HG03066 (cell line): ENCODE measurements around the gene MMP27.
A peak's percentile ranks its signal among the peaks of the same experiment; 100 is the strongest.
"Not testable (repeated sequence)": the region's sequence is repeated elsewhere in the genome, so short reads cannot be mapped to it uniquely, and the experiment has no call there.

Source experiments
- ATAC-seq: cut with Tn5 transposase; IDR thresholded peaks from one replicate; pipeline ENCODE4 v1.9.1; 2021; ENCODE audit warnings: low read depth; ENCODE audit not compliant: unreplicated experiment

The MMP27 gene, protein sequence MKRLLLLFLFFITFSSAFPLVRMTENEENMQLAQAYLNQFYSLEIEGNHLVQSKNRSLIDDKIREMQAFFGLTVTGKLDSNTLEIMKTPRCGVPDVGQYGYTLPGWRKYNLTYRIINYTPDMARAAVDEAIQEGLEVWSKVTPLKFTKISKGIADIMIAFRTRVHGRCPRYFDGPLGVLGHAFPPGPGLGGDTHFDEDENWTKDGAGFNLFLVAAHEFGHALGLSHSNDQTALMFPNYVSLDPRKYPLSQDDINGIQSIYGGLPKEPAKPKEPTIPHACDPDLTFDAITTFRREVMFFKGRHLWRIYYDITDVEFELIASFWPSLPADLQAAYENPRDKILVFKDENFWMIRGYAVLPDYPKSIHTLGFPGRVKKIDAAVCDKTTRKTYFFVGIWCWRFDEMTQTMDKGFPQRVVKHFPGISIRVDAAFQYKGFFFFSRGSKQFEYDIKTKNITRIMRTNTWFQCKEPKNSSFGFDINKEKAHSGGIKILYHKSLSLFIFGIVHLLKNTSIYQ

DNA sequence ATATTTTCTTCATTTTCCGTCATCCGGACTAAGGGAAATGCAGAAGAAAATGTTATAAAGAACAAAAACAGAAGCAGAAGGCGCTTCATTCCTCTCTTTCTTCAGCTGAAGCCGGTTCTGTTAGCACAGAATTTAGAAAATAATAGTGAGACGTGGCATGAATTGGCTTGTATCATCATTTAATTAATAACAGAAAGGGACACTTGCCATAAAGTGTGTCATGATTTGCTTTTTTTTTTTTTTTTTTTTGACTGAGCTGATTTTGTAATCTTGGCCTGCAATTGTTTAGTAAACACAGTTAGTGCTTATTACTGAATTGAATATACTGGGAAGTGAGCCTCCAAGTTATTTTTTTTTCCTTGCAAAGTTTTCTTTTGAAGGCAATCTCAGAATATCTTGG lies at the start of gene MMP27:
Gene MMP27 (minus strand): TSS at position 144 of the 400 bp plus-strand sequence. CDS start 55 bp downstream, at position 89.
- ATAC-seq = no peak

DNA sequence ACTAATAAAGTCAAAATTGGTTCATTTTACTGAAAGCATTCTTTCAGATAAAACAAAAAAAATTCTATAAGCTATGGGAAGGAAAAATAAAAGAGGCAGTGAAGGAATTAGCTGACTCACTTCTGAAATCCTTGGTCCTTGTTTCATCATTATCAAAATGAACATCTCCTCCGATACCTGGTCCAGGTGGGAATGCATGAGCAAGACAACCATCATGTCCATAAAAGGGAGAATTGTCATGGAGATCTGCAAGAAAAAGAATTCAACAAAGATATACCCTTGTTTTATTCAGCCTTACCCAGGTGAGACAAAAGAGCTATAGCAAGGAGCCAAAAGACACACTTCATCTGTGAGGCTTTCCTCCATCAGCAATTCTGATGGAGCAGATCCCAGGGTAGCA lies 47.7 kb upstream of the MMP27 start:
- no peak for ATAC-seq

DNA sequence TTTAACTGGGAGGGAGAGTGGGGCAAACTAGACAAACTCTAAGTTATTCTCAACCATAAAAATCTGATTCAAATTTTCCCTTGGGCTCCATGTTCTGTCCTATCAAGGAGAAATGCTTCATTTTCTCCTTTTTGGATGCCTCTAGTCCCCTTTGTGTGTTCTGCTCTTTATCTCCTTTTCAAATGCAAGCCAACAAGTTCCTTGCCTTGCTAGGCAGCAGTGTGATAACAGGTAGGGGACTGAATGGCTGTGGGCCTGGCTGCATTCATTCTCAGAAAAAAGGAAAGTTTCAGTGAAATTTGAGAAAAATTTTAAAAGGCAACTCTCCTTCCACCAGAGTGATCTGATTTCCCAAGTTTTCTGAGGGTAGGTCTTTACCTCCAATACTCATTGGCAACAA lies 46.1 kb upstream of the MMP27 start:
- no peak for ATAC-seq

DNA sequence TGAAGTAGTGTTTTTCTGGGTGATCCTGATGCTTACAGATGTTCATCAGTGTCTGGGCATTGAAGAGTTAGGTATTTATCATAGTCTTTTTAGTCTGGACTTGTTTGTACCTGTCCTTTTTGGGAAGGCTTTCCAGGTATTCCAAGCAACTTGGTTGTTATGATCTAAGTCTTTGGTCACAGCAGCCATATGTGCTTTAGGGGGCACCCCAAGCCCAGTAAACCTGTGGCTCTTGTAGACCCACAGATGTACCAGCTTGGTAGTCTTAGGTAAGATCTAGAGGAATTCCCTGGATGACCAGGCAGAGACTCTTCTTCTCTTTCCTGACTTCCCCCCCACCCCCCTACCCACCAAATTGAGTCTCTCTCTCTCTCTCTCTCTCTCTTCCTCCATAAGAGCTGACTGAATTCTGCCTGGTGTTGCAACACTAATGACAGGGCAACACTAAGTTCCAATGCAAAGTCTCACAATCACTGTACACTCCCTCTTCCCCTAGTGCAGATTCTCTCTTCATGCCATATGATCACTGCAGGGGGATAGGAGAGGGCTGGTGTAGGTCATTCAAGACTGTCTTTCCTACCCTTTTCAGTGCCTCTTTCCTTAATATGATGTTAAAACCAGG lies 43.6 kb upstream of the MMP27 start:
- no peak for ATAC-seq

DNA sequence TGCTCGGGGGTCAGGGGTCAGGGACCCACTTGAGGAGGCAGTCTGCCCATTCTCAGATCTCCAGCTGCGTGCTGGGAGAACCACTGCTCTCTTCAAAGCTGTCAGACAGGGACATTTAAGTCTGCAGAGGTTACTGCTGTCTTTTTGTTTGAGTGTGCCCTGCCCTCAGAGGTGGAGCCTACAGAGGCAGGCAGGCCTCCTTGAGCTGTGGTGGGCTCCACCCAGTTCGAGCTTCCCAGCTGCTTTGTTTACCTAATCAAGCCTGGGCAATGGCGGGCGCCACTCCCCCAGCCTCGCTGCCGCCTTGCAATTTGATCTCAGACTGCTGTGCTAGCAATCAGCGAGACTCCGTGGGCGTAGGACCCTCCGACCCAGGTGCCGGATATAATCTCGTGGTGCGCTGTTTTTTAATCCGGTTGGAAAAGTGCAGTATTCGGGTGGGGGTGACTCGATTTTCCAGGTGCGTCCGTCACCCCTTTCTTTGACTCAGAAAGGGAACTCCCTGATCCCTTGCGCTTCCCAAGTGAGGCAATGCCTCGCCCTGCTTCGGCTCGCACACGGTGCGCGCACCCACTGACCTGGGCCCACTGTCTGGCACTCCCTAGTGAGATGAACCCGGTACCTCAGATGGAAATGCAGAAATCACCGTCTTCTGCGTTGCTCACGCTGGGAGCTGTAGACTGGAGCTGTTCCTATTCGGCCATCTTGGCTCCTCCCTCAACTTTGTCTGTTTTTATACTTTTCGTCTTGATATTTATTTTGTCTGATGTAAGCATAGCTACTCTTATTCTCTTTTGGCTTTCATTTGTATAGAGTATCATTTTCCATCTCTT lies 41.4 kb upstream of the MMP27 start:
- not testable (repeated sequence) for ATAC-seq

DNA sequence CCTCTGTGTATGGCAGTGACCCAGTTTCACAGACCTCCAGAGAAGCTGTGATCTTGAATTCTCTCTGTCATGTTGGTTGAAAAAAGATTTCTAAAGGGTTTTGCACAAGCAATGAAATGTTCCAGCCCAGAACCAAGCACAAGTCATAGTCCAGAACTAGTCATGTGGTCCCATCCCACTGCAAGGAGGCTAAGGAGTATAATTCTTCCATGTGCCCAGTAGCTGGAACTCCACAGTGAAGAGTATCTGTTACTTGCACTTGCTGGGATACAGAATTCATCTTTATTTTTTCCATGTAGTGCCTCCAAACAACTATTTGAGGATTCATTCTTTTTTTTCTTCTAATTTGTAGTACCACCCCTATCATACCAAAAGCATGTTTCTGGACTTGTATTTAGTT lies 29.1 kb upstream of the MMP27 start:
- no peak for ATAC-seq

DNA sequence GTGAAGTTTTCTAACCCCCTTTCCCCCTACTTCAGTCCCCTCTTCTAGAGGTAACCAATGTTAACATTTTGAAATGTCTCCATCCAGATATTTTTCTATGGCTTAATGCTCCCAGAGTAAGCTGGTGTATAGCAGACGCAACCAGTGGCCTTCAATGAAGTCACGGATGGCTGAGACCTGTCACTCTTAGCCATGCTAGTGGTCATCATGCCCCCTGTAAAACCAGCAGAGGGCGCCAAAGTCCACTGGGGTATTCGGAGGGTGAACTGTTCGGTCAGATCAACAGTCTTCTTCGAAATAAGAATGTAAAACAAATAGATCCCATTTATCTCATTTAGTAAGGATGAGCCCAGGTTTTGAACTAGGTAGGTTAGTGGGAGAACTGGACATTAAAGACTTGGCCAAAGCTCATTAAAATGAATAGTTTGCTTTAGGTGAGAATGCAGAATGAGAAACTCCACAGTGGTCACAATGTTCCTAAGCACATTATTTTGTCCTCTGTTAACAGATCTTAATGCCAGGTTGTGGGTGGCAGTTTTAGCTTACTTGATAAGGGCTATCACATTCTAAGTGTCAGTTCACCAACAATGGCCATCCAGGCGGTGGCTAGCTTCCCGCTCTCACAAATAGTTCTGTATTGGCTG lies 27.8 kb upstream of the MMP27 start:
- ATAC-seq = peak; percentile 89

DNA sequence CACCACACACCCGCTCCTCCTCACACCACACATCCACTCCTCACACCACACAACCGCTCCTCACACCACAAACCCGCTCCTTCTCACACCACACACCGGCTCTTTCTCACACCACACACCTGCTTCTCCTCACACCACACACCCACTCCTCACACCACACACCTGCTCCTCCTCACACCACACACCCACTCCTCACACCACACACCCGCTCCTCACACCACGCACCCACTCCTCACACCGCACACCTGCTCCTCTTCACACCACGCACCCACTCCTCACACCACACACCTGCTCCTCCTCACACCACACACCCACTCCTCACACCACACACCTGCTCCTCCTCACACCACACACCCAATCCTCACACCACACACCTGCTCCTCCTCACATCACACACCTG lies 25.4 kb upstream of the MMP27 start:
- ATAC-seq = not testable (repeated sequence)

DNA sequence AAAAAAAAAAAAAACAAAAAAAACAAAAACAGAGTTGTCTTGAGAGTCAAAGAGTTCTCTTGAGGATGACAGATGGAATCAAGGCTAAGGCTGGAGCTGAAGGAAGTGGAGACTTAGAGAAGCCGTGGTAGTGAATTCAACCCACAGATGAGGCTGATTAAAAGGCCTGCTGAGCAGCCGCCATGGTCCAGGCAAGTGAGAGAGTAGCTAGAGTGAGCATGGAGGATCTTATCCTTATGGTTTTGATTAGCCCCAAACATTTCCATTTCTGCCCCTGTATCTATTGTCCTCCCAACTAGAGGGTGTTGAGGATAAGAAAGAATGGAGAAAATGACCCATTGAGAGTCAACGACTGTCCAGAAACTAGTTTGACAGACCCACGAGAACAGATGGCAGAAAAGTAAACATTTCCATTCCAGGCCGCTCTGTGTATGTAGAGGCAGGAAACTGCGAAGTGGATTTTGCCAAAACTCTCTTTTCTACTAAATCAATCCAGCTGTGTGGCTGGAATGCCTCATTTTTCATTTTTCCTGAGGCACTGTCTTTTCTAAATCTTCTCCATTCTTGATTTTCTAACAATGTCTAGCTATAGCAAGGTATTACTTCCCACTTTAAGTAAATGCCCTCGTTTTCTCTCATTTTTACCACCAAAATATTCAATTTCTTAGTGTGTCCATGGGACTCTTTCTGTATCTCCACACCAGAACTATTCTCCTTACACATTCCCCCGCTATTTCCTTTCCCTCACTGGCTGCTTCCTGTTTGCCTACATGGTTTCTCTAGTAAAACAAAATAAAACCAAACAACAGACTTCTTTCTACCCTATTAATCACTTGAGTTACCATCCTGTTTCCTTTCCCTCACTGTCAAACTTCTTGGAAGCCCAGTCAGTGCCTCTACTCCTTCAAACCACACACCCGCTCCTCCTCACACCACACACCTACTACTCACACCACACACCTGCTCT lies 24.6 kb upstream of the MMP27 start:
- ATAC-seq = no peak

DNA sequence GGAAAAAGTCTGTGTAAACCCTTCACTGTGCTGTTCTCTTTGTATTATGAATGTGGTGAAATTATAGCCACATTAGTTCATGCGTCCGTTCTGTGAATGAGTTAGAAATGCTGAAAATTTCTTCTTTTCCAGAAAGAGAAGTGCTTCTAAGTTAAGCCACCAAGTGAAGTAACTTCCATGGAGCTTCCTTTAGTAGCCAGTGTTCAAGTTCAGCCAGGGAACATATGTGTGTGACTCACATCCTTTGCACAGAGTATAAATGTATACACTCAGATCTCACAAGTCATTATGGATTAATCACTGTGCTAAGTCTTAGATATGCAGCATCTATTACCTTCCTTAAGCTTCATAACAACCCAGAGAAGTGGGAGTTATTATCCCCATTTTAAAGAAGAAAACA lies 22.3 kb upstream of the MMP27 start:
- ATAC-seq = no peak

DNA sequence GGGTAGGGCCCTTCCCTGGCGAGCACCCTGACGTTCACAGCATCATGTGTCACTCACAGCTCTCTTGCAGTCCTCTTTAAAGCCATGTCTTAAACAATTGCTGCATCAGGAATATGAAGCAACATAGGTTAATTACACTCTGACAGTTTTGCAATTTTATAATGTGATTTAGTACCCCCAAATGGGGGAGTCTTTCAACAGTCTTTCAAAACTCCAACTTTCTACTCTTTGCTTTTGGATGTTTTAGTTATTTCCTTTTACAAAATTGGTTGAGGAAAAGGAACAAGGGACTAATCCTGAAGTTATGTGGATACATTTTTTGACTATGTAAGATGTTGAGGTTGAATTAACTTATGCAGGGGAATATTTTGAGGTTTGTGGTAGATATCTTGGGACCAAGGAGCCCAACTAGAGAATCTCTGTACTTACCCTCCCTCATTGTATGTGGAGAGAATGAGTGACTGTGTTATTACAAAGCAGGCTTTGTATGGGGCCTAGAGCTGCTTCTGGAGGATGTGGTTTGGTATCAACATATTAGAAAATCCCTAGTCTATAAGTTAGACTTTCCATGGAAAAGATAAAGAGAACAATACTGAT lies 19.4 kb upstream of the MMP27 start, which contains the start of gene MMP8:
Gene MMP8 (minus strand): TSS at position 51 of the 597 bp plus-strand sequence. CDS start 99 bp downstream, outside the sequence.
- ATAC-seq = no peak

DNA sequence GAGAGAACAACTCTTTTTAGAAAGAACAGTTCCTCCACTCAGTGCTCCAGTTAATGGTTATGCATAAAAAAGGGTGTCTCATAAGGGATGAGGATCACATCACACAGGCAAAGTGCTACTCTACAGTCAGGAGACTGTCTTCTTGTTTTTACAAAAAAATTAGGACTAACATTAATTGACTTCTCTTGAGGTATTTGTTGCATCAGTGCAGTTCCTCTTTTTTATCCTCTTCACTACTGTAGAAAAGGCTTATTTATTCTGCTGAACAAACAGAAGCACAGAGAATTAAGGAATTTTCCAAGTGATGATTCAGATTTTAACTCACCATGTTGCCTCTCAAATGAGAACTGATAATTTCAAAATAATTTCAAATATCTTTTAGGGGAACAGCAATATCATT lies 17.3 kb upstream of the MMP27 start:
- no peak for ATAC-seq

DNA sequence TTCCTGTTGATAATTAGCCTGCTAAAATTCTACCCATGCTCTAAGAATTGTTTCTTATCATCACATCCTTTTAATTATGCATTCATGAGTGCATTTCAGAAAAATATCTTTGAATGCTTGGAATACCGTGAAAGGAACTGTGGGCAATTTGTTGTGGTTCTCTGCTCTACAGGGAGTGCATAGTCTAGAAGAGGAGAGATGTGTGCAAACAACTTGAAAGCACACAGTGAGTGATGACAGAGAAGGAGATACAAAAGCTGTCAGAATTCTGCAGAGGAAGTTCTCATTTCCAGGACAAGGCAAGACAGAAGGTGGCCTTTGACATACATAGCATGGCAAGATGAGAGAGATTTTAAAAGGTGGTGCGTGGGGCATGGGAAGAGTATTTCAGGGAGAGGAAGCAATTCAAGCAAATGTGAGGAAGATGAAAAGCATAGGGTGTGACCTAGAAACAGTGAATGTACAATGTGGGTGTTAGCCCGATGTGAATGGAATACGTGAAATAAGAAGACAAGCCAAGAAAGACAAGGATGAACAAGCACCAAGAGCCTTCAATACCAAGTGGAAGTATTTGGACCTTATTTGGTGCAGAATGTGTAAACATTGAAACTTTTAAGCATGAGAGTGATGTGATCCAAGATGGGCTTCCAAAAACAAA lies 14.2 kb upstream of the MMP27 start:
- ATAC-seq = no peak

DNA sequence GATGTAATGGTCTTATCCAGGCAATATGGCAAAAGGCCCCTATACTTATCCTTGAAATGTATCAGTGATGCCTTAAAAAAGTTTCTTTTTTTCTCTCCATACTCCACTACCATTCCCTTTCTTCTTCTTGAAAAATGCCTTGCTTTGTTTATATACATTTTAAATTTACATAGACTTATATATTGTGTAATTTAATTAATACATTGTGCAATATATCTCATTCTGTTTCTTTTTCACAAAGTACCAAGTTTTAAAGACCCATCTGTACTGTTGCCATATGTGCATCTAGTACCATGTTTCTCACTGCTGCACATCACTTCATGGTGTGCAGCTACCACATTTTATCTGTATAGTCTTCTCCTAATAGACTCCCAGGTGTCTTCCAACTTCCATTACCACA lies 11.7 kb upstream of the MMP27 start:
- no peak for ATAC-seq

DNA sequence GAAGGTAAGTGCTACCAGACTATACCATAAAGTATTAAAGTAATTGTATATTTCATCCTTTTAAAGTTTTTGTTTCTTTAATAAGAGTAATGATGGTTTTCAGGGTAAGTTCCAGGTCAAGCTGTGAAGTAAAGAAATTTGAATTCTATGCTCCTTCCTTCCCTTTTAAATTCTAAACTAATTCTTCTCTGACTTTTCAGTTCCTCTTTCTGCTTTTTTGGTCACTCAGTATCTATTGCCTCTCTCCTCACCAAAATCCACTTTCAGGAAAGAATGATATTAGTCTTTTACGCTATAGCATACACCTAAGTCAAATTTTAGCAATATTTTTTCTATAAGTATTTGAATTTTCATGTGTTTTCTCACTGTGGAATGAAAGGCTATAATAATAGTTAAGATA lies 11.0 kb upstream of the MMP27 start:
- no peak for ATAC-seq

DNA sequence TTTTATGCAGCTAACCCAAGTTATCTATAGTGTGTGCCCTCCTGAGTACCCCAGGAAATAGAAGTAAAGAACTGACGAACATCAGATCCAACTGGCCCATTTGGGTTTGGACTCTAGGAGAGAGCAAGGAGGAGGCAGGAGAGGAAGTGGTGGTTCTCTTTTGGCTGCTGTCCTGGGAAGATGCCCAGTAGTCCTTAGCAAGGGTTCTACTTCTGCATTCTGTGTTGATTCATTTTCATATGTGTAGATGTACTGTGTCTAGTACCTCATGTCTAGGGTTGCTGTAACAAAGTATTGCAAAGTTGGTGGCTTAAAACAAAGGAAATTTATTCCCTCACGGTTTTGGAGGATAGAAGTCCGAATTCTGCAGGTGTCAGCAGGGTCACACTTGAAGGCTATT lies 6.6 kb upstream of the MMP27 start:
- no peak for ATAC-seq

DNA sequence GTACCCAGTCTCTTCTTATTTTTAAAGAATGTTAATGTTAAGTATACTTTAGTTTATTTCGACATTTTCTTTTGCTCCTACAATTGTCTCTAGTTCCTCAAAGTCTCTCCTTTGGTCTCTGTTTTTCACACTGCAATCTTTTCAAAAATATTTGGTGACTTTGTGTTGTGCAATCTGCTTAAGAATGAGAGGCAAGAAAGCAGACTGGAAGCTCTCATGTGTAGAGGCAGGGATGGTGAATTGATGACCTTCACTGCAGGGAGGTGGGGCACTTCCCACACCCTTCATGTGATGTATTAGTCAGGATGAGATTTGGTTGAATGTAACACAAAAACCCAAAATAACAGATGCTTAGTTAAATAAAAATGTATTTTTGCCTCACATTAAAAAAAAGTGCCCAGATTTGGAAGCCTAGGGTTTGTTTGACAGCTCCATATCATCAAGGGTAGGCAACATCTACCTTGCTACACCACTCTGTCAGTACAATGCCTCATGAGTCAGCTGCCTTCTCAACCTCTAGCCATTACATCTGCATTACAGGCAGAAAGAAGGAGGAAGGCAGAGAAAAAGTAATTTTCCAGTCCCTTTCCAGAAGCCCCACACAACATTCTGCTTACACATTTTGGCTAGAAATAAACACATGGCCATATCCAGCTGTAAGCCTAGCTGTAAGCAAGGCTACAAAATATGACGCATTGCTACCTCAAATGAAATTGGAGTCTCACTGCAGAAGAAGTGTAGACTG lies 3.8 kb upstream of the MMP27 start:
- ATAC-seq = no peak

DNA sequence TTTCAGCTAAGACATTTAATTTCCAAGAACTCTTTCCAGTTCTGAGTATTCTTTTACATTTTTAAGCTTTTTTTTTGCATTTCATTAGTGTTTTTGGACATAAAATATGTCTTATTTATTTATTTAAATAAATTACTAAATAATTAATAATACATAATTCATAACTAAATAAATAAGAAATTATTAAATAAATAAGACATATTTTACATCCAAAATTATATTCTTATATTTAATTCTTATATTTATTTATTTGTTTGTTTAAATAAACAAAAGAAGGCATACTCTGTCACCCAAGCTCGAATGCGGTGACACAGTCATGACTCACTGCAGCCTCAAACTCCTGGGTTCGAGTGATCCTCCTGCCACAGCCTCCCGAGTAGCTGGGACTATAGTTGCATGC lies 3.1 kb upstream of the MMP27 start:
- no peak for ATAC-seq
